HEK293T (cell line): Measurements from ENCODE around the gene SMAD3.

Experiments
- CTCF ChIA-PET: fragments of 350-600 bp; formaldehyde crosslinking; extraction: SDS; loops from one replicate; lab custom pipeline; 2021; ENCODE audit warnings: antibody characterized with exemption, inconsistent platforms; lab: Yijun Ruan, JAX
- POLR2A ChIA-PET: fragments of 350-600 bp; formaldehyde crosslinking; extraction: SDS; loops from one replicate; lab custom pipeline; 2020; ENCODE audit warnings: antibody characterized with exemption, inconsistent platforms; lab: Yijun Ruan, JAX
- DNase-seq: peaks from one replicate; pipeline ENCODE4 v3.0.0; 2012; ENCODE audit warnings: mixed read lengths; ENCODE audit errors: extremely low spot score
- ARNT ChIP-seq: fragments of 450-650 bp; IDR thresholded peaks from 2 replicates; pipeline ENCODE4 v1.6.1; 2017; ENCODE audit warnings: mild to moderate bottlenecking
- BHLHE40 ChIP-seq: fragments of 450-650 bp; IDR thresholded peaks from 2 replicates; pipeline ENCODE4 v1.6.1; 2016; ENCODE audit warnings: mild to moderate bottlenecking, moderate library complexity, borderline replicate concordance
- CTBP1 ChIP-seq: fragments of 450-650 bp; IDR thresholded peaks from 2 replicates; pipeline ENCODE4 v1.6.1; 2016; ENCODE audit warnings: borderline replicate concordance
- ELF4 ChIP-seq: fragments of 450-650 bp; IDR thresholded peaks from 2 replicates; pipeline ENCODE4 v1.6.1; 2017; ENCODE audit warnings: antibody characterized with exemption
- FOXA1 ChIP-seq: fragments of 450-650 bp; IDR thresholded peaks from 2 replicates; pipeline ENCODE4 v1.6.1; 2016; ENCODE audit warnings: mild to moderate bottlenecking
- FOXK2 ChIP-seq: fragments of 450-650 bp; IDR thresholded peaks from 2 replicates; pipeline ENCODE4 v1.6.1; 2016; ENCODE audit warnings: mild to moderate bottlenecking
- FOXM1 ChIP-seq: fragments of 450-650 bp; IDR thresholded peaks from 2 replicates; pipeline ENCODE4 v1.6.1; 2017; ENCODE audit warnings: mild to moderate bottlenecking, borderline replicate concordance
- HDGF ChIP-seq: fragments of 450-650 bp; IDR thresholded peaks from 2 replicates; pipeline ENCODE4 v1.6.1; 2017; ENCODE audit warnings: antibody characterized with exemption, borderline replicate concordance
- L3MBTL2 ChIP-seq: fragments of 450-650 bp; conservative IDR thresholded peaks from 2 replicates; pipeline ENCODE4 v1.6.1; 2016; ENCODE audit warnings: mild to moderate bottlenecking
- LEF1 ChIP-seq: fragments of 450-650 bp; IDR thresholded peaks from 2 replicates; pipeline ENCODE4 v1.6.1; 2017; ENCODE audit warnings: mild to moderate bottlenecking, borderline replicate concordance
- NFRKB ChIP-seq: fragments of 450-650 bp; IDR thresholded peaks from 2 replicates; pipeline ENCODE4 v1.6.1; 2016; ENCODE audit warnings: mild to moderate bottlenecking, moderate library complexity
- PKNOX1 ChIP-seq: fragments of 450-650 bp; IDR thresholded peaks from 2 replicates; pipeline ENCODE4 v1.6.1; 2016
- SP1 ChIP-seq: fragments of 450-650 bp; IDR thresholded peaks from 2 replicates; pipeline ENCODE4 v1.6.1; 2017
- SUZ12 ChIP-seq: fragments of 450-650 bp; IDR thresholded peaks from 2 replicates; pipeline ENCODE4 v1.6.1; 2016; ENCODE audit warnings: mild to moderate bottlenecking
- TARDBP ChIP-seq: fragments of 450-650 bp; IDR thresholded peaks from 2 replicates; pipeline ENCODE4 v1.6.1; 2016
- ZNF384 ChIP-seq: fragments of 450-650 bp; IDR thresholded peaks from 2 replicates; pipeline ENCODE4 v1.6.1; 2016

SMAD3 gene

DNA sequence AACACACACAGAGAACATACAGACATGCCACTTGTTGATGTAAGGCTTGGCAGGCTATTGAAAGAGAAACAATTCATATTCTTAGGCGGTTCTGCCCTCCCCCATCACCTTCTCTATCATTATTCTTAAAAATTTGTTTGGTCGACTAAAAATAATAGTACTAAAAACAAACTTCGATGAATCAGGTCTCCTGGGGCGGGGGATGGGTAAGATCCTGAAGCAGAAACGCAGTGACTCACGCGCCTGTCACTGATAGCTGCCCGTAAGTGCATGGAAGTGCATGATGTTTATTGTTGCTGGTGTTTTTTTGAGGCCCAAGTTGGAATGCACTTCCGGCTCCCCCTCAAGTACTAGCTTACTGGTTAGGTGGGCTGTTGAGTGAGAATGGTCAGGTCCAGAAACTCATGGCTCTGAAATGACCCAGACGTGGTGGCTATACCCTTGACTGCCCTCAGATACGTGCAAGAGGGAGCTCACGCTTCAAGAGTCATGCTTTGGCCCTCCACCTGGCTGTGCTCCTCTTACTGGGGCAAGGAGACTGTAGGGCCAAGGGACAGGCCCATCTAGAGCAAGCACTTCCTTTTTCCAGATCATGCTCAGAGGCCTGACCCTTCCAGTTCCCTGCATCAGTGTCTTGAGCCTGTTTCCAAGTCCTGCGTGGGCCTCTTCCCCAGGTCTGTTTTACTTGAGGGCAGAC lies 10.9 kb downstream of the SMAD3 start:
- no peak for TF ChIP-seq FOXK2
- TF ChIP-seq BHLHE40: no peak
- TF ChIP-seq PKNOX1: no peak
- TF ChIP-seq FOXM1: no peak
- no peak for TF ChIP-seq ZNF384
- TF ChIP-seq SUZ12: no peak
- TF ChIP-seq CTBP1: no peak
- TF ChIP-seq NFRKB: no peak
- no peak for TF ChIP-seq ARNT
- TF ChIP-seq LEF1: no peak
- TF ChIP-seq HDGF: no peak
- no peak for TF ChIP-seq SP1
- TF ChIP-seq FOXA1: no peak
- TF ChIP-seq L3MBTL2: no peak
- no peak for TF ChIP-seq ELF4
- TF ChIP-seq TARDBP: no peak
- DNase-seq: no peak
- ChIA-PET POLR2A (interaction anchor here (1.6 kb wide), 1 partner anchor 11 kb away, joined by 5 read pairs; the partner anchor contains the start of gene SMAD3), CTCF (no interaction called here)

DNA sequence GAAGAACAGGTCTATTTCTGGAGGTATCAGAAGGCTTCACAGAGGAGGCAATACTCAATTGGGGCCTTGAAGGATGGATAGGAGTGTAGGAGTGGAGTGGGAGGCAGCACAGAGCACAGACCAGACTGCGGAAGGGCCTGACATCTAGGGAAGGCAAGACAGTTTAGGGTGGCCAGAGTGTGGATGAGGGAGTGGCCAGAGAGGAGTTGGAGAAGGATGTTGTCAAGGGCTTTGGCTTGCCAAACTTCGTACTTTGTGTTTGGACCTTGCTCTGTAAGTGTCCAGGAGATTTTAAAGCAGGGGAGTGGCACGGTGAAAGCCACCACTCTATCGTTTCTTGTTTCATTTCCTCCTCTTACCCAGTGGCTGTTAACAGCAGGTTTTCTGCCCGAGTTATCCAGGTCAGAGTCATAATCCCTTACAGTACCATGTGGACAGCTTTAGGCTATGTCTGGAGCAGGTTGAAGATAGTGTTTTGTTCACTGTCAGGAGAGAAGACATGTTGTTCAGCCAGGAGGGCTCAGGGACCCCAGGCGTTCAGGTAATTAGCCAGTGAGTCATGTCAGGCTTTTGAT lies 12.3 kb downstream of the SMAD3 start:
- ChIA-PET POLR2A (no interaction called here), CTCF (interaction anchor here (0.5 kb wide), 1 partner anchor 52 kb away, joined by 3 read pairs; no protein-coding TSS in a partner anchor)
- TF ChIP-seq FOXA1 (no peak), TARDBP (no peak), HDGF (no peak), SP1 (no peak), FOXK2 (no peak), SUZ12 (no peak), BHLHE40 (no peak), ELF4 (no peak), FOXM1 (no peak), PKNOX1 (no peak), ARNT (no peak), NFRKB (no peak)
- no peak for DNase-seq

- TF ChIP-seq TARDBP (no peak), BHLHE40 (no peak), HDGF (no peak), FOXK2 (no peak), FOXA1 (no peak), SP1 (no peak), LEF1 (no peak), L3MBTL2 (no peak), SUZ12 (no peak), ARNT (no peak), ZNF384 (no peak), FOXM1 (no peak), CTBP1 (no peak), ELF4 (no peak), PKNOX1 (no peak), NFRKB (no peak)
- no peak for DNase-seq
- ChIA-PET CTCF (interaction anchor here (1.0 kb wide), 1 partner anchor 122 kb away, joined by 4 read pairs; no protein-coding TSS in a partner anchor), POLR2A (interaction anchor here (1.4 kb wide), 1 partner anchor 15 kb away, joined by 3 read pairs; no protein-coding TSS in a partner anchor)
These were observed 14.0 kb downstream of the SMAD3 start for GRCh38 chr15:67079361-67079760.

GRCh38 chr15:67080118-67080899 lies 14.9 kb downstream of the SMAD3 start:
- POLR2A ChIA-PET: interaction anchor here (0.7 to 1.4 kb wide), 2 partner anchors 12 to 16 kb away, joined by 3 read pairs; no protein-coding TSS in a partner anchor
- no peak for DNase-seq
- TF ChIP-seq L3MBTL2 (no peak), PKNOX1 (no peak), SUZ12 (no peak), FOXK2 (no peak), NFRKB (no peak), HDGF (no peak)
- CTCF ChIA-PET: interaction anchor here (0.7 to 1.3 kb wide), 2 partner anchors 26 to 38 kb away, joined by 3 read pairs; no protein-coding TSS in a partner anchor
